Kasumi-1 (cell line): Measurements from ENCODE around the gene RGS6.

Experiments
- DNase-seq, 2 experiments: peaks; one replicate each; lab custom pipeline; 2025; lab: John Stamatoyannopoulos, UW

The RGS6 gene

GRCh38 chr14:72014486-72014885, 82.3 kb downstream of the RGS6 start:
- DNase-seq = no peak

GRCh38 chr14:72017290-72017689, 85.1 kb downstream of the RGS6 start:
- DNase-seq = no peak

- DNase-seq = no peak
Observed at GRCh38 chr14:72023128-72024042, 91.2 kb downstream of the RGS6 start.

GRCh38 chr14:72024043-72024407, 91.8 kb downstream of the RGS6 start:
- peak; percentile 63 to 67 for DNase-seq

- DNase-seq = no peak
Observed at GRCh38 chr14:72024504-72024903, 92.3 kb downstream of the RGS6 start.

GRCh38 chr14:72026536-72026935, 94.3 kb downstream of the RGS6 start:
- no peak for DNase-seq

GRCh38 chr14:72027061-72027460, 94.8 kb downstream of the RGS6 start:
- DNase-seq = no peak

GRCh38 chr14:72033365-72033764, 101.1 kb downstream of the RGS6 start:
- DNase-seq = no peak

- DNase-seq = no peak
Observed at GRCh38 chr14:72040528-72040927, 108.3 kb downstream of the RGS6 start.

GRCh38 chr14:72045271-72045670, 113.0 kb downstream of the RGS6 start:
- no peak for DNase-seq

- no peak for DNase-seq
Observed at GRCh38 chr14:72045885-72046284, 113.7 kb downstream of the RGS6 start.

- DNase-seq = no peak
Observed at GRCh38 chr14:72049462-72049861, 117.2 kb downstream of the RGS6 start.

GRCh38 chr14:72052356-72052755, 120.1 kb downstream of the RGS6 start:
- no peak for DNase-seq

GRCh38 chr14:72053651-72054050, 121.4 kb downstream of the RGS6 start:
- DNase-seq = no peak

GRCh38 chr14:72054911-72055310, 122.7 kb downstream of the RGS6 start:
- DNase-seq = peak; percentile 10 to 14

- no peak for DNase-seq
Observed at GRCh38 chr14:72057701-72058285, 125.6 kb downstream of the RGS6 start.

- no peak for DNase-seq
Observed at GRCh38 chr14:72060460-72060859, 128.2 kb downstream of the RGS6 start.

GRCh38 chr14:72060917-72061316, 128.7 kb downstream of the RGS6 start:
- DNase-seq = no peak

- no peak for DNase-seq
Observed at GRCh38 chr14:72061718-72062117, 129.5 kb downstream of the RGS6 start.

GRCh38 chr14:72063761-72064282, 131.6 kb downstream of the RGS6 start:
- no peak for DNase-seq

GRCh38 chr14:72064501-72064900, 132.3 kb downstream of the RGS6 start:
- no peak for DNase-seq

GRCh38 chr14:72070458-72070857, 138.2 kb downstream of the RGS6 start:
- no peak for DNase-seq

GRCh38 chr14:72075649-72076334, 143.6 kb downstream of the RGS6 start:
- no peak for DNase-seq
